Retina (tissue), 1 donor: ENCODE results near the gene DRP2.
"Not testable (repeated sequence)": the region's sequence is repeated elsewhere in the genome, so short reads cannot be mapped to it uniquely, and the experiment has no call there.

Source experiments
- DNase-seq: peaks from one replicate; pipeline ENCODE4 v3.0.0-alpha.2; 2016

Gene DRP2, protein sequence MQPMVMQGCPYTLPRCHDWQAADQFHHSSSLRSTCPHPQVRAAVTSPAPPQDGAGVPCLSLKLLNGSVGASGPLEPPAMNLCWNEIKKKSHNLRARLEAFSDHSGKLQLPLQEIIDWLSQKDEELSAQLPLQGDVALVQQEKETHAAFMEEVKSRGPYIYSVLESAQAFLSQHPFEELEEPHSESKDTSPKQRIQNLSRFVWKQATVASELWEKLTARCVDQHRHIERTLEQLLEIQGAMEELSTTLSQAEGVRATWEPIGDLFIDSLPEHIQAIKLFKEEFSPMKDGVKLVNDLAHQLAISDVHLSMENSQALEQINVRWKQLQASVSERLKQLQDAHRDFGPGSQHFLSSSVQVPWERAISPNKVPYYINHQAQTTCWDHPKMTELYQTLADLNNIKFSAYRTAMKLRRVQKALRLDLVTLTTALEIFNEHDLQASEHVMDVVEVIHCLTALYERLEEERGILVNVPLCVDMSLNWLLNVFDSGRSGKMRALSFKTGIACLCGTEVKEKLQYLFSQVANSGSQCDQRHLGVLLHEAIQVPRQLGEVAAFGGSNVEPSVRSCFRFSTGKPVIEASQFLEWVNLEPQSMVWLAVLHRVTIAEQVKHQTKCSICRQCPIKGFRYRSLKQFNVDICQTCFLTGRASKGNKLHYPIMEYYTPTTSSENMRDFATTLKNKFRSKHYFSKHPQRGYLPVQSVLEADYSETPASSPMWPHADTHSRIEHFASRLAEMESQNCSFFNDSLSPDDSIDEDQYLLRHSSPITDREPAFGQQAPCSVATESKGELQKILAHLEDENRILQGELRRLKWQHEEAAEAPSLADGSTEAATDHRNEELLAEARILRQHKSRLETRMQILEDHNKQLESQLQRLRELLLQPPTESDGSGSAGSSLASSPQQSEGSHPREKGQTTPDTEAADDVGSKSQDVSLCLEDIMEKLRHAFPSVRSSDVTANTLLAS

DNA sequence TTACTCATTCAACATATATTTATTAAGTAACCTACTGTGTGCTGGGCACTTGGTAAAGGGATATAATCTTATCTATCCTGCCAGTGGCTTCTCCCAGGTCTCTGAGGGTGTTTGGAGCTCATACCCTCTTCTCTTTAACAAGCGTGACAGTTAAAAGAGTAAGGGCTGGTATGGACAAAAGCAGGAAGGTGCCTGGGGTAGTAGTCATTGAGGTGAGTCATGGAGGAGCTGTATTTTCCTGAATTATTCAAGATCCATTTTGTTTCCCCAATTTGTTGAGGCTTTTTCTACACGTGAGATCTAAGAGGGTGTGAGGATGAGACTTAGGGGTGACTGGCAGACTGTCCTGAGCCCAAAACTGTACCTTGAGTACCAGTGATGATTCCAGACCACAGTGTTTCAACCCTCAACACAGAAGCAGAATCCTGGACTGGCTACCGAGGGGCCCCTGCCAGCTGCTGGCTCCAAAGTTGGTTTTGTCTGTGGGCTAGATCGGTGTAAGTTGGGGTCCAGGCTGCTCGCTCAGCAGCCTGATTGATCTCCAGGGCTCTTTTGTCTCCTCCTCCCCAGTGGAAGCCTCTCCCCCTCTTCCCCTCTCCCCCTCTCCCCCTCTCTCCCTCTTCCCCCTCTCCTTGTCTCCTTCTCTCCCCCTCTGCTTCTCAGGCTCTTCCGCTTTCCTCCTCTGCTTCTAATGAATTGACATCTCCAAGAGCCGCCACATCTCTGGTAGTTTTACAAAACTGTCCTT, at the start of gene DRP2:
DRP2 (plus strand) TSS at position 671 of the 748 bp plus-strand sequence. CDS start 11,862 bp downstream, outside the sequence.
- DNase-seq: no peak

DNA sequence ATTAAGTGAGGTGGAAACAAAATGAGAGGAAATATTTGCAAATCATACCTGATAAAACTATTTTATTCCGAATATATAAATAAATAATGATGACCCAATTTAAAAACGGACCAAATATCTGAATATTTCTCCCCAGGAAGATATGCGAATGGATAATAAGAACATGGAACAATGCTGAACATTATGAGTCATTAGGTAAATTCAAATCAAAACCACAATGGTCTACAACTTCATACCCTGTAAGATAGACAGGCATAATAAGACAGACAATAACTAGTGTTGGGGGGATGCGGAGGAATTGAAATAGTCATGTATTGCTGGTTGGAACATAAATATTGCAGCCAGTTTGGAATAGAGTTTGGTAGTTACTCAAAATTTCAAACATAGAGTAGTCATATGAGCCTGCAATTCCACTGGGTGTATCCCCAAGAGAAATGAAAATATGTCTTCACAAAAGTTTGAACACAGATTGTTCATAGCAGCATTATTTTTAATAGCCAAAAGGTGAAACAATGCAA, 47.6 kb upstream of the DRP2 start:
- no peak for DNase-seq

GRCh38 chrX:101176439-101176838, 43.1 kb upstream of the DRP2 start:
- no peak for DNase-seq

DNA sequence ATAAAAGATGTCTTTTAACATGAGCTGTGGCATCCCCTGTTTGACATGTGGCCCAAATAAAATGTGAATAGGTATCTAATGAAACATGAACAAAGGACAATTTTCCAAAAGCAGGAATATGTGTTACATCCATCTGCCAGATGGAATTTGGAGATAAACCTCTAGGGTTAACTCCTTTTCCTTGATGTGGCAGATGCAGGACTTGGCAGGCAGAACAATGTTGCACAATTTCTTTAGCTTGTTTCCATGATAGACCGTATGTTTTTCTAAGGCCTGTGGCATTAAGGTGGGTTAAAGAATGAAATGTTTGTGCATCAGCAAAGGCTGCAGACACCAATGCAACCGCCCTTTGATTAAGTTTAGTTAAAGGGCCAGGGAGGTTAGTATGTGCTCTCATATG, 34.7 kb upstream of the DRP2 start:
- DNase-seq: not testable (repeated sequence)

- DNase-seq: not testable (repeated sequence)
Measured at GRCh38 chrX:101187961-101188360, 31.6 kb upstream of the DRP2 start.

DNA sequence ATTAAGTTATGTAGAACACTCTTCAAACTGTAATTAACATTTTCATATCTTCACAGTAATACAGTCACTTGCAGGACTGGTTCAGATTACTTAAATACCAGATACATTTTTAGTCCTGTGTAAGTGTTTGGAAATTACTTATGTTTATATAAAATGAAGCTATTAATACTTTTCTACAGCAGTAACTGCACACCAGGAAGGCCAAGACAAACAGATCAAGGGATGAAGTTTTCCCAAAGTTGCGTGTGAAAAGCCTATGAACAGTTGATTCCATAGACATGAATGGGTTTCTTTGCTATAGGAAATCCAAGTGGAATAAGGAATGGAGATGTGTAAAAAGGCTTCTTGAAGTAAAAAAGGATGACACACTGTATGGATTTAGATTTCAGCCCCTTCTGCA, 28.9 kb upstream of the DRP2 start:
- no peak for DNase-seq

DNA sequence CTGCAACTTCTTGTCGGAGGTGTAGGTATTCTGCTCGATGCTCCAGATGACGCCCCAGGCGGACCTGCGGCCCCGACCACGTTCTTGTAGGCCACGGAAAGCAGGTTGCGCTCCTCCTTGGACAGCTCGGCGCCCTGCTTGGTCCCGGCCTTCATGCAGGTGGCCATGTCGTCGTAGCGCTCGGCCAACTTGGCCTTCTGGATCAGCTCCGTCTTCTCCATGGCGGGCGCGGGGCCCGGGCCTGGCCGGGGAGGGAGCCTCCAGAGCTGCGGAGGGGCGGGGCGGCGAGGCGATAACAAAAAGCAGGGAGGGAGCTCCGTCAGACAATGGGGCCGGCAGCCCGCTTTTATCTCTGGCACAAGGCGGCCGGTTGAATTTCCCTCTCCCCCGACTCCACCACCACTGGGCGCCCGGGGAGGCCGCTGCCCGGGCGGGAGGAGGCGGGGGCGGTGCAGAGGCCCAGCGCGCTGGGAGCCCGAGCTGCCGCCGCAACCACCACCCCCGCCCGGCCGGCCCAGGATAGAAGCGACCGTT, 28.3 kb upstream of the DRP2 start:
- DNase-seq: peak; percentile 64

- DNase-seq: no peak
Measured at GRCh38 chrX:101195442-101196173, 24.0 kb upstream of the DRP2 start.

DNA sequence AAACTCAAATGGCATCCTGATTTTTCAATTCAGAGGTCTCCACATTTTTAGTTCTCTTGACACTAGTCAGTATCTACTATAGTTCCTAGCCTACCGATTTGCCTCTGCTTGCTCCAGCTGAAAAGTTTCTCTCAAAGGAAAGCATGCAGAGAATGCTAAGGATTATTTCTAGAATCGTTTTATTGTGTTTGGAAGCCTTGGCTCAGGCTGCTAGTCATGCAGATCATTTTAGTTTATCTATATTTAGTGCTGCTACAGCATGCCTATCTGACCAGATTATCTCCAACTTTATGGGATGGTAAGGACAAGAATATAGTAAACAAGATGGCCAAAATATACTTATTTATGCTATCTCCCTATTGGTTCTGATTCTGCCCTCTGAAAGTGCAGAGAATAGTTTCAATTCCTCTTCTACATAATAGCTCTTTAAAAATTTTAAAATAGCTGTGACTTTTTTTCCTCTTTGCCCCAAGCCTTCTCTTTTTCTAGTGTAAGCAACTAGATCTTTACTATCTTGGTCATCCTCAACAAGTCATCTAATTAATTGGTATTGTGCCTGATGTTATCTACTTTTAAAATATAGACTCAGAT, 15.7 kb upstream of the DRP2 start:
- no peak for DNase-seq

DNA sequence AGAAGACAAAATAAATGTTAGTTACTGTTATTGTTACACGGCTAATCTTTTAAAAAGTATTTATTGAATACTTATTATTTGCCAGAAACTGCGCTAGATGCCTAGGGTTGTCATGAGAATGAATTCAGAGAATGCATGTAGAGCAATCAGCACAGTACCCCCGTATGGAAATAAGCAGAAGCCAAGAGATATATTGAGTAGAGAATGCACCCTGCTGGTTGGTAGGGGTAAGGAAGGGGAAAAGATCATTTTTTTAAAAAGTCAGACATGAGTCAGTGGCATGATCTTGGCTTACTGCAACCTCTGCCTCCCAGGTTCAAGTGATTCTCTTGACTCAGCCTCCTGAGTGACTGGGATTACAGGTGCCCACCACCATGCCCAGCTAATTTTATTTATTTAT, 13.1 kb upstream of the DRP2 start:
- no peak for DNase-seq

- DNase-seq: no peak
Measured at GRCh38 chrX:101208152-101208905, 11.3 kb upstream of the DRP2 start.

DNA sequence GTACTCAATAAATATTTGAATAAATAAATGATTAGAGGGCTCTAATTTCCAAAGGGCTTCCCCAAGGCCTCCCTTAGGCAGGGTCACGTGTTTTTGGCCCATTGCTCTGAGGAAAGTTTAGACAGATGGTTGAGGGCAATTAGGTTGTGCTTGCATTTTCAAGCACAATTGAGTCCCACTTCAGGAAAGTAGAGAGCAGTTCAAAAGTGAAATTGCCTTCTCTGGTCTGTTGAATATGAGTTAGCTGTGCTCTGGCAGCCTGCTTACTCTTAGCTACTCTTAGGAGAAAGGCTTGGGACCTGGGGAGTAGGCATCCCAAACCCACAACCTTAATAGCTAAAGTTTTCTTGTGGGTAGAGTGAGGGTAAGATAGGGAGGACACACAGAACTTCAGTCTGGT, 9.0 kb upstream of the DRP2 start:
- DNase-seq: no peak

DNA sequence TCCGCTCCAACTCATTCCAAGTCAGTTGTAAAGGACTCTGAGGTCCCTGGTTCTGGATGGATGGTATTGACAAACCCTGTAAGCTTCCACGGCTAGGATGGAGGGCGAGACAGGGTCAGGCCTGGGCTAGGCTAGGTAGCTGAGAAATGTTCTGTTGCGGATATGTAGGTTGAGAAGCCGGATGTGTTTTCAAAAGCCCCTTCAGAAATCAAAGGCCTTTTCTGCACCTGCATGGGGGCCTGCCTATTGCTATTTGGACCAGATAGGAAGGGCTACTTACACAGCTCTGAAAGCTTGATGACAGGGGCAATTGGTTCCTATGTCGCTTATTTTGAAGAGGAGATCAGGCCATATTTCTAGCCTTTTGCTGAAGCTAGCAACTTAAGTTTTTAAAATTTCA, 1.9 kb upstream of the DRP2 start:
- DNase-seq: no peak

- peak; percentile 78 for DNase-seq
Measured at GRCh38 chrX:101219864-101220346, 319 bp downstream of the DRP2 start.

- peak; percentile 15 for DNase-seq
Measured at GRCh38 chrX:101220662-101221260, 1.2 kb downstream of the DRP2 start.

- DNase-seq: no peak
Measured at GRCh38 chrX:101223226-101223625, 3.6 kb downstream of the DRP2 start.

DNA sequence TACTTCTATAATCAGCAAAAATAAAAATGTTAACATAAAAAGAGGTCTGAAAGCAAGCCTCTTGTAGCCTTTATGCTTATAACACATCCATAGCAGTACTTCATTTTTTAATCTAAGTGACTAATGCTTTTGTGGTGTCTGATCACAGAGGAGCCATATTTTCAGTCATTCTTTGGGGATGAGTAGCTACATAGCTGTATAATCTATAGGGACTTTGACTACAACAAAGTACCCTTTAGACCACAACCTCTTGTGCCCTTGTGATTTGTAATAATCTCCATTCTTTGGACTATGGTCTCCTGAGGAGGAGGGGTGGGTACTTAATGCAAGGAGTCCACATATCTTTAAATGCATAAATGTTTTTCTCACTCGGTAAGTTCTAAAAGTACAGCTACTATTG, 9.6 kb downstream of the DRP2 start:
- DNase-seq: no peak

- no peak for DNase-seq
Measured at GRCh38 chrX:101230636-101231035, 11.1 kb downstream of the DRP2 start.

DNA sequence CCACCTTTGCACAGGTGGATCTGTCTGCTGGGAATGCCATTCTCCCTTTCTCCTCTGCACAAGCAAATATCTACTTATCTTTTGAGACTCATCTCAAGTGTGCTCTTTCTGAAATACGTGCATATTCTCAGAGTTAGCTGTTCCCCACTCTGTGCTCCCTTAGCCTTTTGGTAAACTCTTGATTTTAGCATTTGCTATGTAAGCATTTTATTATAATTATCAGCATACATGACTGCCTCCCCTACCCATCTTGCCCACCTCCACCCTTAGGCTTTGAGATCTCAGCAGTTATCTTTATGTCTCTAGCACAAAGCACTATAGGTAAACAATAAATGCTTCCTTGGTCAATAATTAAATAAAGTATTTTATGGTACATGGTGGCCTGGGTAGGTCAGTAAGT, 11.5 kb downstream of the DRP2 start:
- DNase-seq: no peak

GRCh38 chrX:101232316-101232715, 12.7 kb downstream of the DRP2 start:
- DNase-seq: no peak
